Tibial nerve (tissue), 4 donors: ENCODE measurements around the gene TTC33. TPM values are rescaled to one million over a fixed set of nuclear protein-coding genes. Genes with fewer than 3 reads are reported as not detected.
"Not testable (repeated sequence)": the region's sequence is repeated elsewhere in the genome, so short reads cannot be mapped to it uniquely, and the experiment has no call there.

ENCODE experiments used
- DNase-seq, 2 donors: peaks; one replicate each; pipeline ENCODE4 v3.0.0-alpha.2; 2019; ENCODE audit warnings: low spot score in 2 of 2
- H3K27ac ChIP-seq, 4 donors: fragments of 200-600 bp; sonication (generic) in 3 of 4; one replicate each; pipeline ENCODE4 v1.5.1; 2017 to 2019; ENCODE audit warnings: mild to moderate bottlenecking in 1 of 4
- H3K27me3 ChIP-seq, 2 donors: fragments of 200-600 bp; sonication (generic) in 1 of 2; one replicate each; pipeline versions ENCODE4 v1.5.1 to v1.6.0; 2017 to 2019
- H3K36me3 ChIP-seq, 3 donors: fragments of 200-600 bp; sonication (generic); one replicate each; pipeline ENCODE4 v1.5.1; 2018 to 2019
- H3K4me1 ChIP-seq, 4 donors: fragments of 200-600 bp; sonication (generic) in 3 of 4; one replicate each; pipeline ENCODE4 v1.5.1; 2017 to 2019
- H3K4me3 ChIP-seq, 4 donors: fragments of 200-600 bp; sonication (generic) in 3 of 4; one replicate each; pipeline ENCODE4 v1.5.1; 2017 to 2019; ENCODE audit warnings: mild to moderate bottlenecking in 1 of 4, moderate library complexity in 1 of 4
- H3K9me3 ChIP-seq, 4 donors: fragments of 200-600 bp; sonication (generic) in 3 of 4; one replicate each; pipeline ENCODE4 v1.5.1; 2017 to 2019
- CTCF ChIP-seq, 5 experiments: fragments of 200-600 bp in 3 of 5; fragments of 450-650 bp in 2 of 5; sonication (generic) in 3 of 5; IDR thresholded peaks; one replicate each; pipeline ENCODE4 v1.5.1; 2016 to 2019; ENCODE audit warnings: antibody characterized with exemption in 5 of 5, mild to moderate bottlenecking in 3 of 5, moderate library complexity in 2 of 5
- EP300 ChIP-seq, 2 donors: sonication (generic); formaldehyde crosslinking; IDR thresholded peaks; one replicate each; pipeline ENCODE4 v1.6.1; 2017; ENCODE audit warnings: antibody characterized with exemption in 2 of 2, mild to moderate bottlenecking in 1 of 2
- POLR2A ChIP-seq, 2 donors: fragments of 450-650 bp; IDR thresholded peaks; one replicate each; pipeline ENCODE4 v1.6.1; 2017; ENCODE audit warnings: antibody characterized with exemption in 2 of 2, mild to moderate bottlenecking in 2 of 2, moderate library complexity in 2 of 2
- WGBS, 2 donors: methylation state at CpG; one replicate each; pipeline ENCODE4 v1.1.5; 2018; 5-methylcytosine and 5-hydroxymethylcytosine counted together
- total RNA-seq, 4 donors: library from RNA; depleted of rRNA; stranded (reverse); fragments of >200 nt; gene quantifications; one replicate each; pipeline ENCODE4 v1.1.0, GENCODE V29; 2016

The TTC33 gene
- total RNA-seq, 4 donors from 2014 or later = 11.4 to 27.1 (median 19.9) TPM

GRCh38 chr5:40734986-40735385 is 20.8 kb downstream of the TTC33 start:
- WGBS, 2 donors = 35 to 39% methylated on average over 2 of the region's 2 CpGs
- no peak overlapping the region for H3K27ac ChIP-seq
- DNase-seq = no peak
- peaks cover 0 to 16% (median 0%) of the 10 kb centered on the region in 3 donors for H3K36me3 ChIP-seq
- H3K27me3 ChIP-seq = no peaks in the 10 kb centered on the region
- peaks cover 0 to 34% (median 18%) of the 10 kb centered on the region in 4 donors for H3K4me1 ChIP-seq
- no peak overlapping the region for H3K4me3 ChIP-seq
- peaks cover 0 to 7% (median 0%) of the 10 kb centered on the region in 4 donors for H3K9me3 ChIP-seq
- TF ChIP-seq POLR2A (IDR thresholded peaks at IDR 0.05) (no peak), EP300 (IDR thresholded peaks at IDR 0.05) (no peak), CTCF (IDR thresholded peaks at IDR 0.05) (no peak)

GRCh38 chr5:40733879-40734563 is 21.7 kb downstream of the TTC33 start:
- Histone ChIP-seq H3K4me3 (no peak overlapping the region), H3K27ac (no peak overlapping the region), H3K27me3 (no peaks in the 10 kb centered on the region), H3K9me3 (no peaks in the 10 kb centered on the region), H3K4me1 (peaks cover 0 to 34% (median 18%) of the 10 kb centered on the region in 4 donors), H3K36me3 (peaks cover 0 to 9% (median 0%) of the 10 kb centered on the region in 3 donors)
- 35 to 41% methylated on average over 3 of the region's 3 CpGs for WGBS, 2 donors
- TF ChIP-seq POLR2A (IDR thresholded peaks at IDR 0.05) (no peak), CTCF (IDR thresholded peaks at IDR 0.05) (no peak), EP300 (IDR thresholded peaks at IDR 0.05) (no peak)
- no peak for DNase-seq

GRCh38 chr5:40733434-40733833 is 22.3 kb downstream of the TTC33 start:
- no peak for DNase-seq
- TF ChIP-seq POLR2A (IDR thresholded peaks at IDR 0.05) = no peak
- no peak for TF ChIP-seq EP300 (IDR thresholded peaks at IDR 0.05)
- no peak for TF ChIP-seq CTCF (IDR thresholded peaks at IDR 0.05)
- WGBS, 2 donors = 58 to 64% methylated on average over 2 of the region's 2 CpGs
- no peak overlapping the region for H3K27ac ChIP-seq
- H3K36me3 ChIP-seq = peaks cover 0 to 3% (median 0%) of the 10 kb centered on the region in 3 donors
- H3K9me3 ChIP-seq = no peaks in the 10 kb centered on the region
- peaks cover 0 to 34% (median 18%) of the 10 kb centered on the region in 4 donors for H3K4me1 ChIP-seq
- H3K27me3 ChIP-seq = no peaks in the 10 kb centered on the region
- H3K4me3 ChIP-seq = no peak overlapping the region

GRCh38 chr5:40722497-40722911 is 33.3 kb downstream of the TTC33 start:
- peaks cover 0 to 18% (median 0%) of the 10 kb centered on the region in 4 donors for H3K9me3 ChIP-seq
- H3K27me3 ChIP-seq = not testable (repeated sequence)

GRCh38 chr5:40720069-40720468 is 35.7 kb downstream of the TTC33 start:
- no peak overlapping the region for H3K4me3 ChIP-seq
- H3K27me3 ChIP-seq = no peaks in the 10 kb centered on the region
- no peak overlapping the region for H3K27ac ChIP-seq
- peaks cover 0 to 76% (median 0%) of the 10 kb centered on the region in 3 donors for H3K36me3 ChIP-seq
- DNase-seq = no peak
- no peaks in the 10 kb centered on the region for H3K4me1 ChIP-seq
- H3K9me3 ChIP-seq = peaks cover 0 to 18% (median 0%) of the 10 kb centered on the region in 4 donors
- no peak for TF ChIP-seq CTCF (IDR thresholded peaks at IDR 0.05)
- no peak for TF ChIP-seq POLR2A (IDR thresholded peaks at IDR 0.05)
- no peak for TF ChIP-seq EP300 (IDR thresholded peaks at IDR 0.05)

More at GRCh38 chr5:40722497-40722911, 33.3 kb downstream of the TTC33 start:
- DNase-seq, H3K4me1 ChIP-seq, H3K27ac ChIP-seq, H3K4me3 ChIP-seq: not testable (repeated sequence)
- H3K36me3 ChIP-seq = peaks cover 0 to 81% (median 0%) of the 10 kb centered on the region in 3 donors
- 94 to 97% methylated on average over 18 to 36 of the region's 37 CpGs for WGBS, 2 donors
